Testis (tissue), 2 donors: Measurements from ENCODE around the gene CBLC.

ENCODE experiments used
- CTCF ChIP-seq, 3 experiments: fragments of 450-650 bp in 2 of 3; fragments of 200-600 bp in 1 of 3; sonication (generic) in 1 of 3; IDR thresholded peaks; one replicate each; pipeline ENCODE4 v1.5.1; 2016 to 2019; ENCODE audit warnings: antibody characterized with exemption in 3 of 3, mild to moderate bottlenecking in 2 of 3, moderate library complexity in 1 of 3
- POLR2A ChIP-seq: fragments of 450-650 bp; IDR thresholded peaks from one replicate; pipeline ENCODE4 v1.6.1; 2017; ENCODE audit warnings: antibody characterized with exemption, mild to moderate bottlenecking, moderate library complexity

GRCh38 chr19:44818466-44819031, 40.9 kb downstream of the CBLC start:
- TF ChIP-seq CTCF (IDR thresholded peaks at IDR 0.05) (no peak), POLR2A (no peak)
